SK-N-SH treated with all-trans-retinoic acid at 6 μM for 48 hours (cell line): ENCODE data around the gene PTPRCAP.

Source experiments
- ATAC-seq: fragments of 200-7000 bp; cut with Tn5 transposase; 3 replicates; pipeline ENCODE4 v1.9.1; 2020; ENCODE audit warnings: mild to moderate bottlenecking, moderate library complexity
- ARNTL ChIP-seq: fragments of 450-650 bp; formaldehyde crosslinking; IDR thresholded peaks from 2 replicates; pipeline ENCODE4 v1.5.0; 2020; ENCODE audit warnings: low read depth, mild to moderate bottlenecking, moderate library complexity, borderline replicate concordance
- CREB5 ChIP-seq: fragments of 250-450 bp; sonication (Bioruptor Pico); IDR thresholded peaks from 2 replicates; pipeline ENCODE4 v1.5.1; 2020; ENCODE audit warnings: low read depth, mild to moderate bottlenecking, moderate library complexity
- CSDC2 ChIP-seq: fragments of 250-450 bp; sonication (Bioruptor Pico); IDR thresholded peaks from 2 replicates; pipeline ENCODE4 v1.5.0; 2020; ENCODE audit warnings: mild to moderate bottlenecking, moderate library complexity
- CSRNP3 ChIP-seq: fragments of 250-450 bp; sonication (Bioruptor Pico); IDR thresholded peaks from 2 replicates; pipeline ENCODE4 v1.5.1; 2021; ENCODE audit warnings: mild to moderate bottlenecking, moderate library complexity
- ESRRG ChIP-seq: fragments of 250-450 bp; sonication (Bioruptor Pico); IDR thresholded peaks from 2 replicates; pipeline ENCODE4 v1.6.1; 2021; ENCODE audit warnings: mild to moderate bottlenecking
- GLIS3 ChIP-seq: fragments of 250-450 bp; sonication (Bioruptor Pico); IDR thresholded peaks from 2 replicates; pipeline ENCODE4 v1.5.0; 2020; ENCODE audit warnings: mild to moderate bottlenecking, moderate library complexity
- ISL1 ChIP-seq: fragments of 250-450 bp; sonication (Bioruptor Pico); IDR thresholded peaks from 2 replicates; pipeline ENCODE4 v2.1.2; 2022; ENCODE audit warnings: mild to moderate bottlenecking, moderate library complexity
- OSR1 ChIP-seq: fragments of 250-450 bp; sonication (Bioruptor Pico); IDR thresholded peaks from 2 replicates; pipeline ENCODE4 v1.8.0; 2022; ENCODE audit warnings: moderate library complexity, mild to moderate bottlenecking, inconsistent platforms
- PATZ1 ChIP-seq: fragments of 250-450 bp; sonication (Bioruptor Pico); IDR thresholded peaks from 2 replicates; pipeline ENCODE4 v1.8.0; 2020; ENCODE audit warnings: mild to moderate bottlenecking, moderate library complexity, borderline replicate concordance
- POU6F1 ChIP-seq: fragments of 250-450 bp; sonication (Bioruptor Pico); IDR thresholded peaks from 2 replicates; pipeline ENCODE4 v1.8.0; 2021; ENCODE audit warnings: low read depth, mild to moderate bottlenecking, moderate library complexity, borderline replicate concordance
- PPARA ChIP-seq: fragments of 250-450 bp; sonication (Bioruptor Pico); IDR thresholded peaks from 2 replicates; pipeline ENCODE4 v1.5.0; 2020; ENCODE audit warnings: mild to moderate bottlenecking, borderline replicate concordance
- SNAI2 ChIP-seq: fragments of 250-450 bp; sonication (Bioruptor Pico); IDR thresholded peaks from 2 replicates; pipeline ENCODE4 v1.5.0; 2020; ENCODE audit warnings: mild to moderate bottlenecking, moderate library complexity
- TCF4 ChIP-seq: fragments of 250-450 bp; sonication (Bioruptor Pico); IDR thresholded peaks from 2 replicates; pipeline ENCODE4 v1.8.0; 2021; ENCODE audit warnings: mild to moderate bottlenecking, moderate library complexity, borderline replicate concordance
- TSHZ2 ChIP-seq: fragments of 250-450 bp; sonication (Bioruptor Pico); IDR thresholded peaks from 2 replicates; pipeline ENCODE4 v1.5.0; 2020; ENCODE audit warnings: mild to moderate bottlenecking, moderate library complexity
- ZFP3 ChIP-seq: fragments of 250-450 bp; sonication (Bioruptor Pico); IDR thresholded peaks from 2 replicates; pipeline ENCODE4 v1.5.0; 2020; ENCODE audit warnings: mild to moderate bottlenecking, moderate library complexity
- ZNF565 ChIP-seq: fragments of 450-650 bp; formaldehyde crosslinking; conservative IDR thresholded peaks from 2 replicates; pipeline ENCODE4 v1.5.0; 2020; ENCODE audit warnings: low read depth, mild to moderate bottlenecking, moderate library complexity
- ZNF70 ChIP-seq: fragments of 450-650 bp; formaldehyde crosslinking; IDR thresholded peaks from 2 replicates; pipeline ENCODE4 v1.5.0; 2020; ENCODE audit warnings: mild to moderate bottlenecking, moderate library complexity

PTPRCAP gene

GRCh38 chr11:67409261-67409666, 28.2 kb downstream of the PTPRCAP start:
- ATAC-seq, result no peak
- TF ChIP-seq POU6F1 (CRISPR knock-in tag) (no peak), ISL1 (CRISPR knock-in tag) (no peak), TSHZ2 (CRISPR knock-in tag) (no peak), CSDC2 (CRISPR knock-in tag) (no peak), PATZ1 (no peak), CREB5 (CRISPR knock-in tag) (no peak), SNAI2 (CRISPR knock-in tag) (no peak), ZNF565 (CRISPR knock-in tag) (no peak), ZNF70 (CRISPR knock-in tag) (no peak), ESRRG (no peak), ZFP3 (CRISPR knock-in tag) (no peak), CSRNP3 (CRISPR knock-in tag) (no peak), ARNTL (CRISPR knock-in tag) (no peak), OSR1 (CRISPR knock-in tag) (no peak), PPARA (CRISPR knock-in tag) (no peak), TCF4 (CRISPR knock-in tag) (no peak), GLIS3 (no peak)

GRCh38 chr11:67408437-67409200, 28.9 kb downstream of the PTPRCAP start:
- no peak for ATAC-seq
- TF ChIP-seq PATZ1 (no peak), ISL1 (CRISPR knock-in tag) (no peak), POU6F1 (CRISPR knock-in tag) (no peak), TSHZ2 (CRISPR knock-in tag) (no peak), TCF4 (CRISPR knock-in tag) (no peak), OSR1 (CRISPR knock-in tag) (no peak), ZNF70 (CRISPR knock-in tag) (no peak)
